NCI-H2029 (cell line): Measurements from ENCODE around the gene PLEKHG5.

Experiments
- DNase-seq: peaks from one replicate; lab custom pipeline; 2025; lab: John Stamatoyannopoulos, UW

Gene PLEKHG5

DNA sequence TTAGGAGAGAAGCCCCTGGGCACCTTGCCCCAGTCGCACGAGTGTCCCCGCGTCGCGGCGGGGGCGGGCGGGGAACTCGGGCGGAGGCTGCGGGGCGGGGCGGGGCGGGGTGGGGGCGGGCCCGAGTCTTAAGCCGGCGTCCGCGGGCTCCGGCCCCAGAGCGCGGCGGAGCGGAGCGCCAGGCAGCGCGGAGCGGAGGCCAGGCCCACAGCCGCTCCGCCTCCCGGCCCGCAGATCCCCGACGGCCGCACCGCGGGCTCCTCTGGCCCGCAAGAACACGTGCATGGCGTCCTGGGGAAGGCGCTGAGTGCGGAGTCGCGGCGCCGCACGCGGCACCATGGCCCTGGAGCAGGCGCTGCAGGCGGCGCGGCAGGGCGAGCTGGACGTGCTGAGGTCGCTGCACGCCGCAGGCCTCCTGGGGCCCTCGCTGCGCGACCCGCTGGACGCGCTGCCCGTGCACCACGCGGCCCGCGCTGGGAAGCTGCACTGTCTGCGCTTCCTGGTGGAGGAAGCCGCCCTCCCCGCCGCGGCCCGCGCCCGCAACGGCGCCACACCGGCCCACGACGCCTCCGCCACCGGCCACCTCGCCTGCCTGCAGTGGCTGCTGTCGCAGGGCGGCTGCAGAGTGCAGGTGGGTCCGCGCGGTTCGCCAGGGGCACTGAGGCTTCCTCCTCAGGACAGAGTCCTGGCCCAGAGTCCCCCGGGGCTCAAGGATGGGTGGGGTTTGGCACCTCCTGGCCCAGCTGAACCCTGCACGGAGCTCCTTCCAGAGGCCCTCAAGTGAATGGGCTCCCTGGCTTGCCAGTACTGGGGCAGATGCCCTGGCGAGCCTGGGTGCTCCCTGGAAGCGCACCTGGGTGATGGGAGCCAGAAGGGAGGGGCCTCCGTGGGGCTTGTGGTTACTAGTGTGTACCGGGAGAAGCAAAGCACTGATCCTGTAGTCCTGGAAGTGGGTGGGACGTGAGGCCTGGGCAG lies 66.6 kb downstream of the PLEKHG5 start, which contains the start of gene ESPN:
Gene ESPN (plus strand): TSS at position 158 of the 975 bp plus-strand sequence. CDS start 180 bp downstream, at position 338.
- DNase-seq: no peak

DNA sequence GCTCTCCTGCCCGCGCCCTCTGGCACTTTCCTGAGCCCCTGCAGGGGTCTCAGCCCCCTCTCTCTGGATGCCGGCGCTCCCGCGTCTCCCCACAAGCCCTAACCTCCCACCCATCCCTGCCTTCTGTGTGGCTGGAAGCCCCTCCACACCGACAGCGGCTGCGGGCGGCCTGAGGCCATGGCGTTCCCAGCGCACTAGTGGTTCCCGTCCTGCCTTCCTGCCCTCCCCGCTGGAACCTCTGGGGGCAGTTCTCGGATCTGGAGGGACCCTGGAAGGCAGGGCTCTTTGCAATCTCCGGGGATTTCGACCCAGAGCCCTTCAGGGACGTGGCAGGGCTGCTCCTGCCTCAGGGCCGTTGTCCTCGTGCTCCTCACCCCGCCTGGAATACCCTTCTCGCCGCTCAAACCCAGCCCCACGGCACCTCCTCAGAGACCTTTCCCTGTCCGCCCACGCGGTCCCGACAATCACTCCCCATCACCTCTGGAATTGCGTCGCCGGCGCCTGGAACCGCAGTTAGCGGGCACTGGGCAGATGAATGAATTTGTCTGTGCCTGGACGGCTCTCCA lies 67.4 kb downstream of the PLEKHG5 start:
- no peak for DNase-seq

DNA sequence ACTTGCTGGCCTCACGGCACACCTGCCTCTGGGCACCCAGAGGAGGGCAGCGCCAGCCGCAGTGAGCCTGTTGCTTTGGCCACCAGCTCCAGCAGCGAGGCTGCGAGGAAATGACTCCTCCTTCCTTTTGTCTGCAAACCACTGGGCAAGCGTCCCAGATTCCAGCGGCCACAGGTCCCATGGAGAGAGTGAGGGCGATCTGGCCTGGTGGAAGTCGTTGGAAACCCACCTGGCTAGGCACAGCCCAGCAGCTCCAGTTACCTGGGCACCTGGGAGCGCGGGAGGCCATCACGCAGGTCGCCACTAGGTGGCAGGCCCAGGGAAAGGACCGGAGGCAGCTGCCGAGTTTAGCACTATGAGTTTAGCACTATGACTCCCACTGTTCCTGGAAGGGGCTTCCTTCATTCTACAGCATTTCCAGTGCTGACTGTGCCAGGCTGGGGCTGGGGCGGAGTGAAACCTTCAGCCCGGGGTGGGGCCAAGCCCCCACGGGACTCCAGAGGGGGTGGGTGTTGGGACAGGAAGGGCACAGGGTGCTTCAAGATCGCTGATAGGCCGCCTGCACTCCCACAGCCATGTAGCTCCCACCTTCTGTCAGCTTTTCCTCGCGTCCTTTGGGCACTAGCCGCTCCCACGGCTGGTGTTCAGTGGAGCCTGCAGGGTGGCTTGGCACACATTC lies 68.0 kb downstream of the PLEKHG5 start:
- peak; percentile 82 for DNase-seq

DNA sequence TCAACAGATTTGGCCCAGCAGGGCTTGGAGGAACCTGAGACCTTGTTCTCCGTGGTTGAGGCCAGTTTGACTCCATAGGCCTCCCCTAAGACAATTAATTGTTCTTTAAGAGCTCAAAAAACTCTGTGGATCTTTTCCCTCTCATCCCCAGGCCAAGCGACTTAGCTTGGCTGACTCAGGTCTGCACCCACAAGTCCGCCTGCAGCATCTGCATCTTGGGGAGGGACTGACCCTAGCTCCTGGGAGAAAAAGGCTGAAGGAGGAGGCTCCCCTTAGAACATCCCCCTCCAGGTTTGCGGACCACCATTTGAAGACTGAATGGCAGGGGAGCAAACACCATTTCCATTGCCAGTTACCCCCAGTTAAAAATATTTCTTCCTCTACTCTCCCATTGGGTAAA lies 70.2 kb downstream of the PLEKHG5 start:
- DNase-seq: no peak

DNA sequence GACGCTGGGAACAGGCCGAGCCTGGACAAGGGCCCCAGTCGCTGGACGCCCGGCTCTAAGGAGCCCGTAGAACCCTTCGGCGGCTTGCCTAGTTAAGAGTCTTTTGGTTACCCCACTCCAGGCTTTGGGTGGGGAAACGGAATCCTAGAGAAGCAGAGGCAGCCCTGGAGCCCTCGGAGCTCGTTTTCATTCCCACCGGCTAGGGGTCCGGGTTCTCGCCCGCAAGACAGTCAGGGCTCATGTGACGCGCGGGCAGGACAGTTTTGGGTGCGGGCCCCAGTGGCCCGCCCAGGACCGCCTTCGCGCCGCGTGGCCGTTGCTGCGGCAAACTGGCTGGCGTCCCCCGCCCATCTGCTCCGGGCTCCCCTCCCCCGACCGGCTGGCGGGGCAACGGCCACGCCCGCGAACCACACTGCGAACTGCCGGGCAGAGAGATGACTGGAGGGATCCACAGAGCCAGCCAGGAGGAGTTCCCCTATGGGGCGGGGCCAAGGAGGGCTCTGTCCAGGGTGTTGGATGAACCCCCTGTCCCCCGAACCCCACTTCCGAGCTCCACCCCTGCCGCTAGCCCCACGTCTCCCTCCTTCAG lies 70.9 kb downstream of the PLEKHG5 start:
- DNase-seq: no peak

DNA sequence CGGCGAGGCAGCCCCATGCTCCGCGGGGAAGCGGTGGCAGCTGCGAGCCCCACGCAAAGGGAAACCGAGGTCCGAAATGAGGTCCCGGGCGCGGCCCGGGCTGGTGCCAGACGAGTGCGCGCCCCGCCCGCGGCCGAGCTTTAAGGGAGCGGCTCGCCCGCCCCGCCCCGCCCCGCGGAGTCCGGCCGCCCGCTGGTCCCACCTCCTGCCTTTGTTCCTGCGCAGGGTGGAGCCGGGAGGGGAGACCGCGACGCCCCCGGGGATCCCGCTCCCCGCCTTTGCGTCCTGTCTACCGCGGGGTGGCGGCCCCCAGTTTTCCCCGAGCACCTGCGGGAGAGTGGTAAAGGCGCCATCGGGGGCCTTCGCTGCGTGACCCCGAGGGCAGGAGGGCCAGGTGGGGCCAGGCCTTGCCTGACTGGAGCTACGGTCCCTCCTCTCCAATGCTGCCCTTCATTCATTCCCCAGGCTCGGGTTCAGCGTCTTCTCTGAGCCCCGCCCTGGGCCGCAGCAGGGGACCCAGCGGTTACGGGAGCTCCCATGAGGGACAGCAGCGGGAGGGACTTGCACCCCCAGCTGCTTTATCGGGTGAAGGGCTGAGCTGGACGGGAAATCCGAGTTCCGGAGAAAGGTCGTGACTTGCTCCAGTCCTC lies 71.5 kb downstream of the PLEKHG5 start, which contains the start of gene HES2:
Gene HES2 (minus strand): TSS at position 116 of the 650 bp plus-strand sequence. CDS start 99 bp downstream, at position 17.
- no peak for DNase-seq

DNA sequence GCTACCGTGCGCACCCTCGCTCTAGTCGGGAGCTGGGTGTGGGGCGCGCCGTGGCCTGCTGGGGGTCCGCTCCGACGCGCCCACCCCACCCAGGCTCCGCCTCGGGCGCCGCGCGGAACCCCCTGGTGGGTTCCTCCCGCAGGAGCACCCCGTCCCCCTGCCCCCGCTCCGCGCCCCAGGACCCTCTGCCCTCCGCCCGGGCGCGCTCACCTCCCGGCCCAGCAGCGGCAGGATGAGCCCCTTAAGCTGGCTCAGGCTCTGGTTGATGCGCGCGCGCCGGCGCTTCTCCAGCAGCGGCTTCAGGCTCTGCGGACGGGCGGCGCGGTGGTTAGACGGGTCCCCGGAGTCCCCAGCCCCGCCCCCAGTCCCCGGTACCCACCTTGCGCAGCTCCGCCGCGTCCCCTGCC lies 72.1 kb downstream of the PLEKHG5 start:
- no peak for DNase-seq

DNA sequence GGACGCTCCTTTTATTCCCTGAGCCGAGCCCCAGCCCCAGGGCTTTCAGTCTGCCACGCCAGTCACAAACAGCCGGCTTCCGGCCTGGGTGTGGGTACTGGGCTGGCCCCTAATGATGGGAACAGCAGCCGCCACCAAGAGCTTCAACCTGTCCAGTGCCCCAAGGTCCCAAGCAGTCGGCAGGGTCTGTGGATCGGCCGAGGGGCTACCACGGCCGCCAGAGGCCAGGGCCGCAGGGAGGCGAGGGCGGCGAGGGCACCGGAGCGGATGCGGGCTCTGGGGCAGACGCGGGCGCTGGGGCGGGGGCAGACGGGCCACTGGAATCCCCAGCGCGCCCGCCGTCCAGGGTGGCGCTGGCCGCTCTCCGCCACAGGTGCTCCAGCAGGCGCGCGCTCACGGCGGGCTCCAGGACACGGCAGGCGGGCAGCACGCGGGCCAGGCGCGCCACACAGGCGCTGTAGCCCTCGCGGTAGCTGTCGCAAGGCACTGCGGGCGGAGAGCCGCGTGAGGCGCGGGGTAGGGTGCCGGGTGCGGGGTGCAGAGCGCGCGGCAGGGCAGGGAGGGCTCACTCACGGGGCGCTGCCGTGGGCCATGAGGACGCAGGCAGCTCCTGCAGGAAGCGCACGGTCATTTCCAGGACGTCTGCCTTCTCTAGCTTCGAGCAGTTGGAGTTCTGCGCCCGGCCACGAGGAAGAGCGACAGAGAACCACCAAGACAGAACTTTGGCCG lies 72.6 kb downstream of the PLEKHG5 start:
- no peak for DNase-seq

DNA sequence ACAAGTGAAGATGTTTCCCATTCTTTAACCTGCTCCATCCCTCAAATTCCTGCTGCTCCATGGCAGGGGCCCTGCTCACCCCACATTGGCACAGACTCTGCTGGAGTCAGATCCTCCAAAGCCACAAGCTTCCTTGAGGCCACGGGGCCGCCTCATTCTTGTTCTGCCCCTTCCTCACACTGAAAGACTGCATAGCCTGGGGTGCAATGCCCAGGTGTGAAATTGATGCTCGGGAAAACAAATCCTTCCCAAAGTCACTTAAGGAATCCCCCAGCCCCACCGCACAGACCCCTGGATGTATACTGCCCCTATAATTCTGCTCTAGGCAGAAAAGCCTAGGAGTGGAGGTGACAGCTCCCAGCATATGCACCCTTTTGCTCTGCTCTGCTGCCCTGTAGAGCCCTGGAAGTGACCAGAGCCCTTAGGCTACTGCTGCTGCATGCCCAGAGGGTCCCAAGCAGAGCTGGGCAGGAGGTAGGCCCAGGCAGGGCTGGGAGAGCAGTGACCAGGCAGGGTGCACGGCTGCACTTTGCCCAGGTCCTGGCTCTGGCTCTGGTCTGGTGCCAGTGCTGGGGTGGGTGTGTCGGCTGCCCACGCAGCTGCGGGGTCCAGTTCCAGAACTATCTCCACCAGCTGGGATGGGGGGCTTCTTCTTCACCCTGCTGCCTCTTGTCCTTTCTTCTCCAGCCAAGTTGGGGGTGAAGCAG lies 73.4 kb downstream of the PLEKHG5 start:
- no peak for DNase-seq
